ENCODE measurements around the gene N4BP3. TPM values are rescaled to one million over a fixed set of nuclear protein-coding genes. Genes with fewer than 3 reads are reported as not detected.

The N4BP3 gene
- total RNA-seq, 1 donor from 2014 or later: 107 TPM

DNA sequence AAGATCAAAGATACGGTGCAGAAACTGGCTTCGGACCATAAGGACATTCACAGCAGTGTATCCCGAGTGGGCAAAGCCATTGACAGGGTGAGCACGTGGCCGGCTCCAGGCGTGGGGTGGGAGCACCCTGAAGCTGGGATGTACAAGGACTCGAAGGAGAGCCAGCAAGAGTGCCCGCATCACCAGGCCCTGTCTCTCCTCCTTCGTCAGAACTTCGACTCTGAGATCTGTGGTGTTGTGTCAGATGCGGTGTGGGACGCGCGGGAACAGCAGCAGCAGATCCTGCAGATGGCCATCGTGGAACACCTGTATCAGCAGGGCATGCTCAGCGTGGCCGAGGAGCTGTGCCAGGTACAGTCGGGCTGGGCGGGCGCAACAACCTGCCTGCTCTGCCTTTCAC, 29.3 kb downstream of the N4BP3 start:
- Mint-ChIP-seq H3K9me3 (ENCODE audit: unreplicated experiment) (no peaks in the 10 kb centered on the region), H3K27ac (ENCODE audit: unreplicated experiment) (peak overlapping the region; percentile 57), H3K27me3 (ENCODE audit: unreplicated experiment) (peaks cover 17% of the 10 kb centered on the region), H3K4me3 (ENCODE audit: unreplicated experiment) (no peak overlapping the region), H3K4me1 (ENCODE audit: unreplicated experiment) (no peaks in the 10 kb centered on the region), H3K36me3 (ENCODE audit: low read depth, unreplicated experiment) (peaks cover 43% of the 10 kb centered on the region)
- DNase-seq (ENCODE audit: low spot score): no peak
- TF ChIP-seq, protein P1, sequence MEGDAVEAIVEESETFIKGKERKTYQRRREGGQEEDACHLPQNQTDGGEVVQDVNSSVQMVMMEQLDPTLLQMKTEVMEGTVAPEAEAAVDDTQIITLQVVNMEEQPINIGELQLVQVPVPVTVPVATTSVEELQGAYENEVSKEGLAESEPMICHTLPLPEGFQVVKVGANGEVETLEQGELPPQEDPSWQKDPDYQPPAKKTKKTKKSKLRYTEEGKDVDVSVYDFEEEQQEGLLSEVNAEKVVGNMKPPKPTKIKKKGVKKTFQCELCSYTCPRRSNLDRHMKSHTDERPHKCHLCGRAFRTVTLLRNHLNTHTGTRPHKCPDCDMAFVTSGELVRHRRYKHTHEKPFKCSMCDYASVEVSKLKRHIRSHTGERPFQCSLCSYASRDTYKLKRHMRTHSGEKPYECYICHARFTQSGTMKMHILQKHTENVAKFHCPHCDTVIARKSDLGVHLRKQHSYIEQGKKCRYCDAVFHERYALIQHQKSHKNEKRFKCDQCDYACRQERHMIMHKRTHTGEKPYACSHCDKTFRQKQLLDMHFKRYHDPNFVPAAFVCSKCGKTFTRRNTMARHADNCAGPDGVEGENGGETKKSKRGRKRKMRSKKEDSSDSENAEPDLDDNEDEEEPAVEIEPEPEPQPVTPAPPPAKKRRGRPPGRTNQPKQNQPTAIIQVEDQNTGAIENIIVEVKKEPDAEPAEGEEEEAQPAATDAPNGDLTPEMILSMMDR (IDR thresholded peaks at IDR 0.05; ENCODE audit: unreplicated experiment): no peak

- peaks cover 21% of the 10 kb centered on the region for H3K27me3 Mint-ChIP-seq (ENCODE audit: unreplicated experiment)
- TF ChIP-seq, protein P1 (IDR thresholded peaks at IDR 0.05; ENCODE audit: unreplicated experiment): no peak
- no peaks in the 10 kb centered on the region for H3K9me3 Mint-ChIP-seq (ENCODE audit: unreplicated experiment)
- DNase-seq (ENCODE audit: low spot score): no peak
- H3K4me1 Mint-ChIP-seq (ENCODE audit: unreplicated experiment): peaks cover under 1% of the 10 kb centered on the region
- no peak overlapping the region for H3K27ac Mint-ChIP-seq (ENCODE audit: unreplicated experiment)
- no peak overlapping the region for H3K4me3 Mint-ChIP-seq (ENCODE audit: unreplicated experiment)
- H3K36me3 Mint-ChIP-seq (ENCODE audit: low read depth, unreplicated experiment): peaks cover 47% of the 10 kb centered on the region
Measured at GRCh38 chr5:178143246-178143645, 29.9 kb downstream of the N4BP3 start.

GRCh38 chr5:178143901-178144300, 30.6 kb downstream of the N4BP3 start:
- Mint-ChIP-seq H3K27me3 (ENCODE audit: unreplicated experiment) (peaks cover 24% of the 10 kb centered on the region), H3K36me3 (ENCODE audit: low read depth, unreplicated experiment) (peaks cover 54% of the 10 kb centered on the region), H3K27ac (ENCODE audit: unreplicated experiment) (no peak overlapping the region), H3K4me1 (ENCODE audit: unreplicated experiment) (peaks cover 4% of the 10 kb centered on the region), H3K9me3 (ENCODE audit: unreplicated experiment) (no peaks in the 10 kb centered on the region), H3K4me3 (ENCODE audit: unreplicated experiment) (no peak overlapping the region)
- TF ChIP-seq, protein P1 (IDR thresholded peaks at IDR 0.05; ENCODE audit: unreplicated experiment): no peak
- DNase-seq (ENCODE audit: low spot score): no peak

- peak; percentile 72 for DNase-seq (ENCODE audit: low spot score)
- Mint-ChIP-seq H3K4me3 (ENCODE audit: unreplicated experiment) (peak overlapping the region; percentile 65), H3K27me3 (ENCODE audit: unreplicated experiment) (peaks cover 24% of the 10 kb centered on the region), H3K36me3 (ENCODE audit: low read depth, unreplicated experiment) (peaks cover 62% of the 10 kb centered on the region), H3K9me3 (ENCODE audit: unreplicated experiment) (peaks cover 4% of the 10 kb centered on the region), H3K4me1 (ENCODE audit: unreplicated experiment) (peaks cover 15% of the 10 kb centered on the region), H3K27ac (ENCODE audit: unreplicated experiment) (no peak overlapping the region)
- TF ChIP-seq, protein P1 (IDR thresholded peaks at IDR 0.05; ENCODE audit: unreplicated experiment): peak; percentile 52
Measured at GRCh38 chr5:178145965-178146820, 32.9 kb downstream of the N4BP3 start.

DNA sequence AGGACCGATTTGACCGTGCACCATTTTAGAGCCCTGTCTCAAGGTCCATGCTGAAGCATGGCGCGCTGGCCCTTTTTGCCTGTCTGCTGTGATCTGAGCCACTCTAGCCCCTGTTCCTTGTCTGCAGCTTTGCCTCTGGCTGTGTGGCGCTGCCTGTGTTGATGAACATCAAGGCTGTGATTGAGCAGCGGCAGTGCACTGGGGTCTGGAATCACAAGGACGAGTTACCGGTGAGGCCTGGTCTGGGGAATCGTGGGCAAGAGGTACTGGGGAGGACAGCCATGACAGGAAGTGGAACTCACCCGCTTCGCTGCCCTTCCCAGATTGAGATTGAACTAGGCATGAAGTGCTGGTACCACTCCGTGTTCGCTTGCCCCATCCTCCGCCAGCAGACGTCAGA, 34.1 kb downstream of the N4BP3 start:
- no peak overlapping the region for H3K27ac Mint-ChIP-seq (ENCODE audit: unreplicated experiment)
- peaks cover 16% of the 10 kb centered on the region for H3K4me1 Mint-ChIP-seq (ENCODE audit: unreplicated experiment)
- TF ChIP-seq, protein P1 (IDR thresholded peaks at IDR 0.05; ENCODE audit: unreplicated experiment): no peak
- peaks cover 68% of the 10 kb centered on the region for H3K36me3 Mint-ChIP-seq (ENCODE audit: low read depth, unreplicated experiment)
- DNase-seq (ENCODE audit: low spot score): no peak
- H3K9me3 Mint-ChIP-seq (ENCODE audit: unreplicated experiment): peaks cover 4% of the 10 kb centered on the region
- peak overlapping the region; percentile 65 for H3K4me3 Mint-ChIP-seq (ENCODE audit: unreplicated experiment)
- peaks cover 24% of the 10 kb centered on the region for H3K27me3 Mint-ChIP-seq (ENCODE audit: unreplicated experiment)
